ENCODE measurements around the gene TRIM25.
A peak's percentile ranks its signal among the peaks of the same experiment; 100 is the strongest.

TRIM25 gene

GRCh38 chr17:56926704-56927103, 12.9 kb upstream of the TRIM25 start:
- DNase-seq (ENCODE audit: low spot score) = no peak

GRCh38 chr17:56926270-56926669, 12.4 kb upstream of the TRIM25 start:
- no peak for DNase-seq (ENCODE audit: low spot score)

GRCh38 chr17:56925088-56925487, 11.2 kb upstream of the TRIM25 start:
- no peak for DNase-seq (ENCODE audit: low spot score)

- DNase-seq (ENCODE audit: low spot score) = no peak
Observed at GRCh38 chr17:56919717-56920116, 5.9 kb upstream of the TRIM25 start.

DNA sequence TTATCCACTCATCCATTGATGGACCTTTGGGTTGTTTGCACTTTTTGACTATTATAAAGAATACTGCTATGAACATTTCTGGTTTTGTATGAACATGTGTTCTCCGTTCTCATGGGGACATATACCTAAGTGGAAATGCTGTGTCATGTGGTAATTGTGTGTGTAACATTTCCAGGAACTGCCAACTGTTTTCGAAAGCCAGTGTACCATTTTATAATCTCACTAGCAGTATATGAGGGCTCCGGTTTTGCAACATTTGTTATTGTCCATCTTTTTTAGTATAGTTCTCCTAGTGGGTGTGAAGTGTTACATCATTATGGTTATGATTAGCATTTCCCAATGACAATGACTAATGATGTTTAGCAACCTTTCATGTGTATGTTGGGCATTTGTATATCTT, 5.1 kb upstream of the TRIM25 start:
- no peak for DNase-seq (ENCODE audit: low spot score)

DNA sequence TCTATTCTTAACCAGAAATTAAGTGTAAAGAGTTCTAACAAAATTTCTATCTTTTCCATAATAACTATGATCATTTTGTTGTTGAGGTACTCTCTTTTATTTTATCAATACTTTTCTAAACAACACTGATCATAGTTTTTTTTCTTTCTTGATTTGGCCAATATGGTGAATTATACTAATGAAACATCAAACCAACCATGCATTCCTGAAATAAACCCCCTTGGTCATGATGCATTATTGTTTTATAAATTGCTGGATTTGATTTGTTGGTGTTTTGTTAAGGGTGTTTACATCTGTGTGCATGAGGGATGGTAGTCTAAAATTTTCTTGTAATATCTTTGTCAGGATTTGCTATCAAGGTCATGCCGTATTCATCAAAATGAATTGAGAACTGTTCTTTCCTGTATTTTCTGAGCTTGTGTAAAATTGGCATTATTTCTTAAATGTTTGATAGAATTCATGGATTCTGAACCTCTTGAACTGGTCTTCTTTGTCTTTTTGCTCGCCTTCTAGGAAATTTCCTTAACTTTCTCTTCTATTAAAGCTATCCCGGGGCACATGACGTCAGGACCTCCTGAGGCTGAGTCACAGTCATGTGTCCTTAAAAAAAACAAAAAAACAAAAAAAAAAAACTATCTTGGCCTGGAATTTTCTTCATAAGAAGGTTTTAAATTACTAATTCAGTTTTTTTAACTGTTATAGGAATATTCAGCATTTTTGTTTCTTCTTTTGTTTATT, 3.9 kb upstream of the TRIM25 start:
- peak; percentile 61 for DNase-seq (ENCODE audit: low spot score)

DNA sequence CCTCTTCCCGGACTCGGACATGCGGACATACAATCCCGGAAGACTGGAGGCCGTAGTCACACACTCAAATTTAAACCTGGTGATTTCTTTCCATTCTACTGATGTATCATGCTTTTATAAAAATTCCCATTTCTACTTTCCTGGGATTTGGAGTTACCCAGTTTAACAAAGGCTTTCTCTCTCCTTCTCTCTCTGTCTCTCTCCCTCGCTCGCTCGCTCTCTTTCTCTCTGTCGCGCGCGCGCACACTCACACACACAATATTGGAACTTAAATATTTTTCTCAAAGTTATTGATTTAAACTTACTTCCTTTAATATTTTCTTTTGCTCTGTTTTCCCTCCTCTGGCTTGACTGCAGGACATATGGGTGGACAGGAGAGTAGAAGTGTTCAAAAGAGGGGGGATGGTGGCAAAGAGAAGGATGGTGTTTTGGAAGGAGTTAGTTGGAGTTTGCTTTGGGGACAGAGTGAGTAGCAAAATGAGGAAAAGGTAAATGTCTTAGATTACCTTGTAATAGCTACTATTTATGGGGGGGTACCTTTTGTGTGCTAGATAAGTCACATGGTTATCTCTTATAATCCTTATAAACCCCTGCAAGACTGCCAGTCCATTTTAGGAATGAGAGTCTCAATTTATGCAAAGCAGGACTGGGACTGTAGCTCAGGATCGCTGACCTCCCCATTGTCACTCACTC, 878 bp upstream of the TRIM25 start:
- no peak for DNase-seq (ENCODE audit: low spot score)

DNA sequence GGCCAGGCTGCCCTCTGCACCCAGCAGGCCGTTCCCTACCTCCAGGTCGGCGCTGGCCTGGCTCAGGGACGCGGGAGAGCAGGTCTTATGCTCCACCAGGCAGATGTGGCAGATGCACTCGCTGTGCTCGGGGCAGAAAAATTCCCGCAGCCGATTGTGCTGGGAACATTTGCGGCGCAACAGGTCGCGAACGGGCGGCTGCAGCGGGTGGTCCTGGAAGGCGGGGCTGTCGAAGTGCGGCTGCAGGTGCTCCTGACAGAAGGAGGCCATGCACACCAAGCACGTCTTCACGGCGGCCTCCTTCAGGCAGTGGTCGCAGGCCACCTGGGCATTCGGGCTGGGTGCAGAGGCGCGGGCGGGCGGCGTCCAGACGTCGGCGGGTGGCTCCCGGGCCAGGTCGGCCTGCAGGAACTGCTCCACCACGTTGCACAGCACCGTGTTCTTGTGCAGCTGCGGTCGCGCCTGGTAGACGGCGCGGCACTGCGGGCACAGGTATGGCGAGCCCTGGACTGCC, 439 bp downstream of the TRIM25 start:
- no peak for DNase-seq (ENCODE audit: low spot score)

GRCh38 chr17:56913000-56913311, 893 bp downstream of the TRIM25 start:
- DNase-seq (ENCODE audit: low spot score) = no peak

- no peak for DNase-seq (ENCODE audit: low spot score)
Observed at GRCh38 chr17:56912105-56912999, 1.5 kb downstream of the TRIM25 start.

GRCh38 chr17:56910509-56911235, 3.2 kb downstream of the TRIM25 start:
- DNase-seq (ENCODE audit: low spot score) = no peak

- DNase-seq (ENCODE audit: low spot score) = no peak
Observed at GRCh38 chr17:56909742-56910508, 3.9 kb downstream of the TRIM25 start.

DNA sequence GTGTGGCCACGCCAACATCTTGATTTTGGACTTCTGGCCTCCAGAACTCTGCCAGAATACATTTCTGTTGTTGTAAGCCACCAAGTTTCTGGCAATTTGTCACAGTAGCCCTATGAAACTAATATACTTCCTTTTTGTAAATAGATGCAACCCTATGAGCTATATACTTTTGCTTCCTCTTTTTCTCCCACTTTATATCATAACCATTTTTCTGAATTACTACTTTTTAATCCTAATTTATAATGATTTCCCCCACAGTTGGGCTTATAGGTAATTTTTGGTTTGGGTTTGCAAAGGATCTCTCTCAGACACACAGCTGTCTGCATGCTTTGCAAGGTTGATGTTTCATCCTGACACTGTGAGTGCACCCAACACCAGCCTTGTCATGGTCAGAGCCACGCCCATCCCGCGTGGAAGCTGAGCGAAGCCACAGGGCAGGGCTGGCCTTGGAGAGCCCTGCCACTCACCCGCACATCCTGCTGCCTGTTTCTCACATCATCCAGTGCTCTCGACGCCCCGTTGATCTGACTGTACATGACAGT, 5.8 kb downstream of the TRIM25 start:
- no peak for DNase-seq (ENCODE audit: low spot score)

DNA sequence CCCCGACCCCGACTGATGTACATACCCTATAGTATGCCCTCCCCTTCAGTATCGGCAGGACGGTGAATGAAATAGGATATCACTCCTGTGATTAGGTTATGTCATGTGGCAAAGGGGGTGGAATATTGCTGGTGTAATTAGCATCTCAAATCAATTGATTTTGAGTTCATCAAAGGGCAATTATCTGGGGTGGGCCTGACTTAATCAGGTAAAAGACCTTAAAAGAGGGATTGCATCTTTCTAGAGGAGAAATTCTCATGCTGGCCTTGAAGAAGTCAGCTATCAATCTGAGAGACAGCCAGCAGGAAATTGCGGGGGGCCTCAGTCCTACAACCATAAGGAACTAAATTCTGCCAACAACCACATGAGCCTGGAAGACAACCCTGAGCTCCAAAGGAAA, 10.3 kb downstream of the TRIM25 start:
- no peak for DNase-seq (ENCODE audit: low spot score)

GRCh38 chr17:56902348-56902747, 11.5 kb downstream of the TRIM25 start:
- peak; percentile 66 for DNase-seq (ENCODE audit: low spot score)

- no peak for DNase-seq (ENCODE audit: low spot score)
Observed at GRCh38 chr17:56899403-56899802, 14.4 kb downstream of the TRIM25 start.

- DNase-seq (ENCODE audit: low spot score) = no peak
Observed at GRCh38 chr17:56898874-56899273, 15.0 kb downstream of the TRIM25 start.

DNA sequence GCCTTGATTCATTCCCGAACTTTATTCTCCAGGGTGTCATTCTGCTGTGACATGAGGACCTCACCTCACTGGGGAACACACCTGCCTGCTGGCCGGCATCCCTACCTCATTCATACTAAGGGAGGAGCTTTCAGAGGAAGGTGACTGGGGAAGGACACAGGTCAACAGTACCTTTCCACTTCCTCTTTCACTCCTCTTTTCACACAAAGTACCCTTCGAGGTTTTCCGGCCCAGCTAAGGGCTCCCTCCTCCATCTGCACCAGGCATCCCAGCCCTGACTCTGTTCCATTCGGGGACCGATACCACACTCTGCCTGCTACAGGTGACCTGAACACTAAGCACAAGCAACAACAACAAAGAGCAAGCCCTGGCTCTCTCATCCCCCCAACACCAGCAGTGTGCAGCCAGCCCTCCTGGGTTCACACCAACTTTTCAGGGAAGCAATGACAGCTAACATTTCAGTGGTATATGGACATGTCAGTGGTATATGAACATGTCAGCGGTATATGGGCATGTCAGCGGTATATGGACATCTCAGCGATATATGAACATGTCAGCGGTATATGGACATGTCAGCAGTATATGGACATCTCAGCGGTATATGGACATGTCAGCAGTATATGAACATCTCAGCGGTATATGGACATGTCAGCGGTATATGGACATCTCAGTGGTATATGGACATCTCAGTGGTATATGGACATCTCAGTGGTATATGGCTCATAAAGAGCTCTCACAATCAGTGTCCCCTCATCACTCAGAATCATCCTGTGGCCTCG, 16.0 kb downstream of the TRIM25 start:
- no peak for DNase-seq (ENCODE audit: low spot score)

GRCh38 chr17:56896968-56897359, 16.9 kb downstream of the TRIM25 start:
- no peak for DNase-seq (ENCODE audit: low spot score)

All from COLO829 (cell line).